Skeletal muscle tissue (tissue), 4 donors: ENCODE results near the gene PPP2R2D. TPM values are rescaled to one million over a fixed set of nuclear protein-coding genes. Genes with fewer than 3 reads are reported as not detected.

Source experiments
- H3K27ac ChIP-seq: one replicate; pipeline ENCODE4 v1.7.0; 2013; ENCODE audit warnings: mild to moderate bottlenecking, low read depth, low read length, inconsistent platforms
- H3K27me3 ChIP-seq, 3 donors: one replicate each; pipeline ENCODE4 v1.7.0; 2013; ENCODE audit warnings: low read length in 3 of 3; ENCODE audit not compliant: control insufficient read depth in 3 of 3, insufficient read depth in 3 of 3
- H3K36me3 ChIP-seq, 3 donors: one replicate each; pipeline ENCODE4 v1.7.0; 2013; ENCODE audit warnings: low read length in 3 of 3; ENCODE audit not compliant: control insufficient read depth in 3 of 3, insufficient read depth in 3 of 3
- H3K4me1 ChIP-seq, 3 donors: one replicate each; pipeline ENCODE4 v1.7.0; 2013; ENCODE audit warnings: low read length in 3 of 3, mild to moderate bottlenecking in 3 of 3; ENCODE audit not compliant: control insufficient read depth in 3 of 3, insufficient read depth in 3 of 3
- H3K4me3 ChIP-seq, 3 donors: one replicate each; pipeline ENCODE4 v1.7.0; 2013; ENCODE audit warnings: low read length in 3 of 3
- H3K9ac ChIP-seq, 3 donors: one replicate each; pipeline ENCODE4 v1.7.0; 2013; ENCODE audit warnings: low read length in 3 of 3, mild to moderate bottlenecking in 3 of 3, moderate library complexity in 2 of 3, low read depth in 1 of 3
- H3K9me3 ChIP-seq, 3 donors: one replicate each; pipeline ENCODE4 v1.7.0; 2013; ENCODE audit warnings: low read length in 3 of 3; ENCODE audit not compliant: control insufficient read depth in 3 of 3
- total RNA-seq: library from RNA; depleted of rRNA; stranded (reverse); fragments of >200 nt; gene quantifications from one replicate; pipeline ENCODE4 v1.2.3, GENCODE V29; 2014
- donor health status: Osteomylitis.

PPP2R2D gene
- total RNA-seq, 1 donor from 2014 or later, result 27.1 TPM

DNA sequence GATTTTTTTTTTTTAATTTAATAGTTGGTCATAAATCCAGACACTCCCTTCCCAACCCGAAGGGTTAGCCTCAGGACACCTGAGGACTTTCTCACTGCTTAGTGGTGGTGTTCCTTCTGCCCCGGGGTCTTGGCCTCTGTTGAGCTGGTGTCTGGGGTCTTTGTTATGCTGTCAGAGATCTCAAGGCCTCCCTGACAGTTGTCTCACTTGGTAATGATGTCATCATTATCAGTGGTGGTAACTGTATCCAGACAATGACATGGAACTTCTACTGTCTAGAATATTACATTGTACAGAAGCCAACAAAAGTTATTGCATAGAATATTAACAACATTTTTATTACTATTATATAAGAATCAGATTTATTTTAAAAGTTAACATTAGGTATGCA, 32.9 kb downstream of the PPP2R2D start:
- Histone ChIP-seq H3K4me1 (peaks cover 5 to 42% (median 31%) of the 10 kb centered on the region in 3 donors), H3K4me3 (no peak overlapping the region), H3K9me3 (no peaks in the 10 kb centered on the region), H3K36me3 (peaks cover 10 to 25% (median 24%) of the 10 kb centered on the region in 3 donors), H3K9ac (no peak overlapping the region), H3K27ac (no peak overlapping the region), H3K27me3 (no peaks in the 10 kb centered on the region)

- H3K27me3 ChIP-seq, result no peaks in the 10 kb centered on the region
- peaks cover 5 to 31% (median 23%) of the 10 kb centered on the region in 3 donors for H3K4me1 ChIP-seq
- no peaks in the 10 kb centered on the region for H3K9me3 ChIP-seq
- H3K27ac ChIP-seq, result no peak overlapping the region
- no peak overlapping the region for H3K9ac ChIP-seq
- H3K36me3 ChIP-seq, result peaks cover 8 to 28% (median 26%) of the 10 kb centered on the region in 3 donors
- no peak overlapping the region for H3K4me3 ChIP-seq
These were observed 34.0 kb downstream of the PPP2R2D start for GRCh38 chr10:131934769-131935168.

DNA sequence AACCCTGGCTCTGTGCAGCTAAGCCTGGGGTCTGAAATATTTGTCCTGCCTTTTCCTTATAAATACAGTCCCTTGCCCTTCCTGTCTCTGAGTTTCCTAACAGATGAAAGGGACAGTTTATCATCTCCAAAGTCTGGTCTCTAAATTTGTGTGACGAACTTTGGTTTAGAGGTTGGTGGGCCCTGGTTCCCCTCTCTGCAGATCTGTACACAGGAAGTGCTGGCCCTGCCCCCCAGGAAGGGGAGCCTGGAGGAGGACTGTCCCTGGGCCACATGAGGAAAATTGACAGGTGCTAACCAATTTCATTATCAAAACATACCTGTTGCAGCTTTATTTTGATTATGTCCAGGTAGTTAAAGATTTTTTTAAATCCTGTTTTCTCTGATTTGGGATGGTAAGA, 34.5 kb downstream of the PPP2R2D start:
- Histone ChIP-seq H3K27ac (no peak overlapping the region), H3K4me1 (peaks cover 5 to 26% (median 22%) of the 10 kb centered on the region in 3 donors), H3K9me3 (no peaks in the 10 kb centered on the region), H3K4me3 (no peak overlapping the region), H3K9ac (no peak overlapping the region), H3K36me3 (peaks cover 8 to 30% (median 26%) of the 10 kb centered on the region in 3 donors), H3K27me3 (no peaks in the 10 kb centered on the region)

DNA sequence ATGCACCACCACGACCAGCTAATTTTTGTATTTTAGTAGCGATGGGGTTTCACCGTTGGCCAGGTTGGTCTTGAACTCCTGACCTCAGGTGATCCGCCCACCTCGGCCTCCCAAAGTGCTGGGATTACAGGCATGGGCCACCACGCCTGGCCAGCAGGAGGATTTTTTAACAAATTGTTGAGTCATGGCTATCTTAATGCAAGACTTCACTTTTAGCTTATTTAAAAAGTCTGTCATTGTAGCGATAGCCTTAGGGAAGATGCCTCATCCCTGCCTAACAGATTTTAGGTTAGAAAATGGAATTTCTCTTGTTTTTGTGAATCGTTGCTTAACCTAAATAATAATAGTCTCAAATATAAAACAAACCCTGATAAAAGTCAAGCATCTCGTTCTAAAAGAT, 35.5 kb downstream of the PPP2R2D start:
- peaks cover 17 to 40% (median 32%) of the 10 kb centered on the region in 3 donors for H3K36me3 ChIP-seq
- no peaks in the 10 kb centered on the region for H3K9me3 ChIP-seq
- peaks cover 5 to 16% (median 15%) of the 10 kb centered on the region in 3 donors for H3K4me1 ChIP-seq
- H3K9ac ChIP-seq, result no peak overlapping the region
- H3K27me3 ChIP-seq, result no peaks in the 10 kb centered on the region
- no peak overlapping the region for H3K27ac ChIP-seq
- H3K4me3 ChIP-seq, result no peak overlapping the region

DNA sequence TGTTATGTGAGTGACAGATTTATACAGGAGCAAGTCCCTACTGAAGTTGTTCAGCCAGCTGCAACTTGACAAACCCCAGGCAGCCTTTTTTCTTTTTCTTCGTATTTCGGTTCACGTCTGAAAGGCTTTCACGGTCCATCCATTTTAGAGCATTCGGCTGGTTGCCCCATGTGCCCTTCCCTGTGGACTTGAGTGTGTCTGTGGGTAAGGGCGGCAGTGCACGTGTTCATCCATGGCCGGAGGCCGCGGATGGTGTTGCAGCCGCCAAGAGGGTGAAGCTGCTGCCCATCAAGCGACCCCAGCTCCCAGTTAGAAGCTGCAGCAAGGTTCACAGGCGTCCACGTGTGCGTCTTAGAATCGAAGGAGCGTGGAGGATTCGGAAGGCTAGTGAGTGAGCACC, 35.9 kb downstream of the PPP2R2D start:
- H3K9me3 ChIP-seq, result no peaks in the 10 kb centered on the region
- H3K4me3 ChIP-seq, result no peak overlapping the region
- H3K27me3 ChIP-seq, result no peaks in the 10 kb centered on the region
- no peak overlapping the region for H3K27ac ChIP-seq
- peaks cover 17 to 44% (median 35%) of the 10 kb centered on the region in 3 donors for H3K36me3 ChIP-seq
- H3K9ac ChIP-seq, result no peak overlapping the region
- peaks cover 5 to 12% (median 11%) of the 10 kb centered on the region in 3 donors for H3K4me1 ChIP-seq

DNA sequence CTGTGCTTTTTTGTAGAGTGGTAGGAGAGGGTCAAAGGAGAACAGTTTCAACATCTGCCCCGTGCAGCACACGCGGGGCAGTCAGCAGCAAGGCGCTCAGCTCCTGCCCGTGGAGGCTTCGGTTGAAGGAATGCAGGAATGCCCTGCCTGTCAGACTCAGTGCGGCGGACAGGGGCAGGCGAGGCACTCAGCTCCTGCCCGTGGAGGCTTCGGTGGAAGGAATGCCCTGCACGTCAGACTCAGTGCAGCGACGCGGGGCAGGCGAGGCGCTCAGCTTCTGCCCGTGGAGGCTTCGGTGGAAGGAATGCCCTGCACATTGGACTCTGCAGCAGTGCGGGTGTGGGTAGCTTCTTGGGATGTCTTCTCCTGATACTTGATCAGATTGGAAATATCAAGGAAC, 37.0 kb downstream of the PPP2R2D start:
- Histone ChIP-seq H3K4me1 (peaks cover 0 to 5% (median 4%) of the 10 kb centered on the region in 3 donors), H3K9ac (no peak overlapping the region), H3K36me3 (peaks cover 17 to 48% (median 35%) of the 10 kb centered on the region in 3 donors), H3K27ac (no peak overlapping the region), H3K9me3 (no peaks in the 10 kb centered on the region), H3K4me3 (no peak overlapping the region), H3K27me3 (no peaks in the 10 kb centered on the region)

DNA sequence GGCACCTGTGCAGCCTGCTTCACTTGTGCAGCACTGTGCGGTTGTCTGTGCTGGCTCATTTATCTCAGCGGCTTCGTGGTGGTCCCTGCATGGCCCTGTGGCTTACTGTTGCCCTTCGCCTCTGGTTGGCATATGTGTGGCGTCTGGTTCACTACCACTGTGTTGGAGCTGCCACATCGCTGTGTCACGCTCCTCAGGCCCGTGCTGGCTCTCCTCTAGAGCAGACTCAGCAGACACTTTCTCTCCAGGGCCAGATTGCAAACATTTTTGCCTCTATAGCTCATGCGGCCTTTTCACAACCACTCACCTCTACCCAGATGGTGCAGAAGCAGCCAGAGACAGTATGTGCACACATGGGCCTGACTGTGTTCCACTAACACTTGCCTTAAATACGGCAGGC, 37.9 kb downstream of the PPP2R2D start:
- Histone ChIP-seq H3K9ac (no peak overlapping the region), H3K4me3 (no peak overlapping the region), H3K27me3 (no peaks in the 10 kb centered on the region), H3K36me3 (peaks cover 22 to 51% (median 37%) of the 10 kb centered on the region in 3 donors), H3K9me3 (no peaks in the 10 kb centered on the region), H3K4me1 (no peaks in the 10 kb centered on the region), H3K27ac (no peak overlapping the region)

DNA sequence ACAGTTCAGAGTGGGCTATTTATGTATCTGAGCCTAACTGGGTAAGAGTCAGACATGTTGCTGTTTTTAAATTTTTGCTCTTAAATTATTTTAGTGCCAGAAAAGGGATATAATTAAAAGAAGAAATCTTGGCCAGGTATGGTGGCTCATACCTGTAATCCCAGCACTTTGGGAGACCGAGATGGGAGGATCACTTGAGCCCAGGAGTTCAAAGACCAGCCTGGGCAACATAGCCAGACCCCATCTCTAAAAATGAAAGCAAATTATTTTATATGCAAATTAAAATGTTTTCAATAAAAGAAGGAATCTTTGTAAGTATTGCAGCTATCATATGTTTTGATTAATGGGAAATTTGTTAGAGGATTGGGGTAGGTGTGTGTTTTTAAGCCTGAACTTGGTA, 41.6 kb downstream of the PPP2R2D start:
- Histone ChIP-seq H3K4me1 (peaks cover 0 to 3% (median 0%) of the 10 kb centered on the region in 3 donors), H3K27ac (no peak overlapping the region), H3K4me3 (no peak overlapping the region), H3K36me3 (peaks cover 45 to 57% (median 54%) of the 10 kb centered on the region in 3 donors), H3K27me3 (no peaks in the 10 kb centered on the region), H3K9me3 (no peaks in the 10 kb centered on the region), H3K9ac (no peak overlapping the region)

DNA sequence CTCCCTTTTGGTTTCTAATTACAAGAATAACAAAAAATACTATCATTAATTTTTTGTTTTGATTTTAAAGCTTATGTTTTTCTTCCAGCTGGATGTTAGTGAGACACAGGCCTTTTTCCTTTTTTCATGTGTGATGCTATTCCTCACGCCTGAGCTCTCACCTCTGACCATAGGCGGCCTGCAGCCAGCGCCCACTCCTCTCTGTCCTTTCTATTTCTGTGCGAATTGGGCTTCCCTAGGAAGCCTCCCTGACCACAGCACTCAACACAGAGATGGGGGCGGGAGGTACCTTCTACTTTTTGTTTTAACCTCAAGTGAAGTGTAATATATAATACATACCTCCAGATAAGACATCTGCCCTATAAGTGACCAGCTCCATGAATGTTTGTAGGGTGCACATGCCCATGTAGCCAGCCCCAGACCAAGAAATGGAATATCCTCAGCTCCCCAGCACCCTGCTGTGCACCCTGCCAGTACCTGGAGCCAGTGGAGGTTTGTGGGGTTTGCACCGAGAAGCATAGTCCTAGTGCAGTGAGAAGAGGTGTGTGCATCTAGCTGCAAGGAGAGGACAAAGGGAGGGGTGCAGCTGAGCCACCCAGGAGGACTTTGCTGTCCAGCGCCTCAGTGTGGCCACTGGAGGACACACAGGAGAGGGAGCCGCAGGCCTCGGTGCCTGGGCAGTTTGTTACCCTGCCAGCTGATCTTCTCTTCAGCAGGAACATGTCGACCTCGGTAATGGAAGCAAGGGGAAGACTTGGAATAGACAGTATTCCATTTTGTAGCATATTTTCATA, 42.4 kb downstream of the PPP2R2D start:
- H3K4me1 ChIP-seq, result peaks cover 0 to 3% (median 0%) of the 10 kb centered on the region in 3 donors
- H3K36me3 ChIP-seq, result peaks cover 48 to 61% (median 58%) of the 10 kb centered on the region in 3 donors
- H3K27me3 ChIP-seq, result no peaks in the 10 kb centered on the region
- H3K4me3 ChIP-seq, result no peak overlapping the region
- no peaks in the 10 kb centered on the region for H3K9me3 ChIP-seq
- no peak overlapping the region for H3K9ac ChIP-seq
- no peak overlapping the region for H3K27ac ChIP-seq

GRCh38 chr10:131944412-131944811, 43.6 kb downstream of the PPP2R2D start:
- peaks cover 0 to 12% (median 9%) of the 10 kb centered on the region in 3 donors for H3K4me1 ChIP-seq
- peaks cover 51 to 65% (median 64%) of the 10 kb centered on the region in 3 donors for H3K36me3 ChIP-seq
- no peaks in the 10 kb centered on the region for H3K27me3 ChIP-seq
- no peaks in the 10 kb centered on the region for H3K9me3 ChIP-seq
- H3K9ac ChIP-seq, result no peak overlapping the region
- H3K27ac ChIP-seq, result no peak overlapping the region
- no peak overlapping the region for H3K4me3 ChIP-seq
